Endothelial cell of umbilical vein (primary cell): ENCODE results near the gene SUFU.
A peak's percentile ranks its signal among the peaks of the same experiment; 100 is the strongest.

Source experiments
- EZH2 ChIP-seq: IDR thresholded peaks from 2 replicates; pipeline ENCODE4 v1.6.1; 2012; ENCODE audit warnings: borderline replicate concordance, low read depth, mild to moderate bottlenecking, moderate library complexity, low read length, inconsistent platforms; ENCODE audit not compliant: severe bottlenecking
- POLR2A ChIP-seq: IDR thresholded peaks from 2 replicates; pipeline ENCODE4 v1.6.1; 2012; ENCODE audit warnings: low read depth, mild to moderate bottlenecking, control low read depth, low read length
- POLR2AphosphoS5 ChIP-seq: IDR thresholded peaks from 2 replicates; pipeline ENCODE4 v1.6.1; 2012; ENCODE audit warnings: low read depth, mild to moderate bottlenecking, control low read depth, low read length, moderate library complexity; ENCODE audit not compliant: insufficient read depth
- TF ChIP-seq, protein P1 (sequence below), 2 donors: IDR thresholded peaks; 1 replicate in 1 of 2; 2 replicates in 1 of 2; pipeline ENCODE4 v1.5.1; 2011; ENCODE audit warnings: low read length in 2 of 2, mild to moderate bottlenecking in 2 of 2, moderate library complexity in 2 of 2, control low read depth in 1 of 2, inconsistent platforms in 1 of 2, low read depth in 1 of 2; ENCODE audit not compliant: insufficient read depth in 1 of 2; ENCODE audit errors: extremely low read depth in 1 of 2
- TF ChIP-seq, protein P2 (sequence below): IDR thresholded peaks from 2 replicates; pipeline ENCODE4 v1.6.1; 2011; ENCODE audit not compliant: insufficient read depth, insufficient read length

DNA sequence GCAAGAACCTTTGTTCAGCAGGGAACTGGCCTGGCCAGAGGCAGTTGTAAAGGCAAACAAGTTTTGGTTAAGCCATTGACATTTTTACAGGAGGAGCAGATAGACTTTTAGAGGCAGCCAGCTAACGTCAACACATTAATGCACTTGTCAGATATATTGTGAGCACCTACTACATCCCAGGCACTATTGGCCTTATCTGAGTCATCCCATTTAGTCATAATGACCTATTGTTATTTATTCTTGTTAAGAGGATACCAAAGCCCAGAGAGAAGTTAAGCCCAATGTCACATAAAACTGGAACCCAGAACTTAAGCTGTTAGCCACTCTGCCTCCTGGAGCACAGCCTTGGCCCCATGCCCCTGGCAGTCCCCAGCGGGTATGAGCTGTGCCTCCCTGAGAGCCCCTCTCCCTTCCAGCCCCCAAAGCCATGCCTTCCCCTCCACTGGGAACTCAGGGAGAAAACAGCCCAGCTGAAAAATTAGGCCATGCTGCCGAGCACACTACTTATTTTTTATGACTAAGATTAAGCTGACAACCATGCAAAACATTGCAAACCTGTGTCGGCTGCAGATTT, 107.8 kb downstream of the SUFU start:
- TF ChIP-seq POLR2A (peak; percentile 13), POLR2AphosphoS5 (no peak), EZH2 (no peak)
- TF ChIP-seq, protein P1, sequence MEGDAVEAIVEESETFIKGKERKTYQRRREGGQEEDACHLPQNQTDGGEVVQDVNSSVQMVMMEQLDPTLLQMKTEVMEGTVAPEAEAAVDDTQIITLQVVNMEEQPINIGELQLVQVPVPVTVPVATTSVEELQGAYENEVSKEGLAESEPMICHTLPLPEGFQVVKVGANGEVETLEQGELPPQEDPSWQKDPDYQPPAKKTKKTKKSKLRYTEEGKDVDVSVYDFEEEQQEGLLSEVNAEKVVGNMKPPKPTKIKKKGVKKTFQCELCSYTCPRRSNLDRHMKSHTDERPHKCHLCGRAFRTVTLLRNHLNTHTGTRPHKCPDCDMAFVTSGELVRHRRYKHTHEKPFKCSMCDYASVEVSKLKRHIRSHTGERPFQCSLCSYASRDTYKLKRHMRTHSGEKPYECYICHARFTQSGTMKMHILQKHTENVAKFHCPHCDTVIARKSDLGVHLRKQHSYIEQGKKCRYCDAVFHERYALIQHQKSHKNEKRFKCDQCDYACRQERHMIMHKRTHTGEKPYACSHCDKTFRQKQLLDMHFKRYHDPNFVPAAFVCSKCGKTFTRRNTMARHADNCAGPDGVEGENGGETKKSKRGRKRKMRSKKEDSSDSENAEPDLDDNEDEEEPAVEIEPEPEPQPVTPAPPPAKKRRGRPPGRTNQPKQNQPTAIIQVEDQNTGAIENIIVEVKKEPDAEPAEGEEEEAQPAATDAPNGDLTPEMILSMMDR (IDR thresholded peaks at IDR 0.05; ENCODE audit: extremely low read depth in 1 of 2, insufficient read depth in 1 of 2, low read depth in 1 of 2, low read length in 2 of 2) = no peak
- TF ChIP-seq, protein P2, sequence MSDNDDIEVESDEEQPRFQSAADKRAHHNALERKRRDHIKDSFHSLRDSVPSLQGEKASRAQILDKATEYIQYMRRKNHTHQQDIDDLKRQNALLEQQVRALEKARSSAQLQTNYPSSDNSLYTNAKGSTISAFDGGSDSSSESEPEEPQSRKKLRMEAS = no peak
